Subcutaneous adipose tissue (tissue), 4 donors: ENCODE results near the gene FOXL1. TPM values are rescaled to one million over a fixed set of nuclear protein-coding genes. Genes with fewer than 3 reads are reported as not detected.

Experiments
- total RNA-seq, 4 donors: library from RNA; depleted of rRNA; stranded (reverse); fragments of >200 nt; gene quantifications; one replicate each; pipeline ENCODE4 v1.1.0, GENCODE V29; 2016
- TF ChIP-seq, protein P1 (sequence below): fragments of 450-650 bp; IDR thresholded peaks from one replicate; pipeline ENCODE4 v1.5.1; 2016; ENCODE audit warnings: low read depth, mild to moderate bottlenecking, control low read depth, antibody characterized with exemption, moderate library complexity

The FOXL1 gene
- total RNA-seq, 4 donors from 2014 or later = not detected

DNA sequence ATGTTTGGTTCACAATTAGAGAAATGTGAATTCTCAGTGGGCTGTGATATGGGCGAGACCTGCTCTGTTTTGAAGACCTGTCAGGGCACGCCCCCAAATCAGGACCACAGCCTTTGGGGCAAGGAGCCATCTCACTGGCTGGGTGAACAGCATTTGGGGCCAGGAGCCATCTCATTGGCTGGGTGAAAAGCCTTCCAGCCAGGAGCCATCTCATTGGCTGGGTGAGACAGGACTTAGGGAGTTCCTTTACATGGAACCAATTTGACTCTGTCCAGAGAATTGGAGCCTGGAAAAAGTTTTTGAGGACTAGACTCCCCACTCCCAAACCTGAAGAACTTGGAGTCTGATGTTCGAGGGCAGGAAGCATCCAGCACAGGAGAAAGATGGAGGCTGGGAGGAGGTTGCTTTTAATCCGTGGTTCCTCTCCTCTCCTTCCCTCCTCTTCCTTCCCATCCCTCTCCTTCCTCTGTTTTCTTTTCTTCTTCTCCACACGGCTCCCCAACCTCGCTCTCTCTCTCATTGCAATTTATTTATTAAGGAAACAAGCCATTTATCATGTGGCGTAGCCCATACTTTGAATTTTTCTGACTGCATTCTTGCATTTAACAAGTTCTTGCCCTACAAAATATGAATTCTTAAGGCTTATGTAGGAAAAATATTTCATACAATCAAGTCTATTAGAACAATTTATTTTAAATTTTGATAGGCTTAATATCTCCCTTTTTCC is 19.7 kb downstream of the FOXL1 start:
- TF ChIP-seq, protein P1, sequence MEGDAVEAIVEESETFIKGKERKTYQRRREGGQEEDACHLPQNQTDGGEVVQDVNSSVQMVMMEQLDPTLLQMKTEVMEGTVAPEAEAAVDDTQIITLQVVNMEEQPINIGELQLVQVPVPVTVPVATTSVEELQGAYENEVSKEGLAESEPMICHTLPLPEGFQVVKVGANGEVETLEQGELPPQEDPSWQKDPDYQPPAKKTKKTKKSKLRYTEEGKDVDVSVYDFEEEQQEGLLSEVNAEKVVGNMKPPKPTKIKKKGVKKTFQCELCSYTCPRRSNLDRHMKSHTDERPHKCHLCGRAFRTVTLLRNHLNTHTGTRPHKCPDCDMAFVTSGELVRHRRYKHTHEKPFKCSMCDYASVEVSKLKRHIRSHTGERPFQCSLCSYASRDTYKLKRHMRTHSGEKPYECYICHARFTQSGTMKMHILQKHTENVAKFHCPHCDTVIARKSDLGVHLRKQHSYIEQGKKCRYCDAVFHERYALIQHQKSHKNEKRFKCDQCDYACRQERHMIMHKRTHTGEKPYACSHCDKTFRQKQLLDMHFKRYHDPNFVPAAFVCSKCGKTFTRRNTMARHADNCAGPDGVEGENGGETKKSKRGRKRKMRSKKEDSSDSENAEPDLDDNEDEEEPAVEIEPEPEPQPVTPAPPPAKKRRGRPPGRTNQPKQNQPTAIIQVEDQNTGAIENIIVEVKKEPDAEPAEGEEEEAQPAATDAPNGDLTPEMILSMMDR = no peak

DNA sequence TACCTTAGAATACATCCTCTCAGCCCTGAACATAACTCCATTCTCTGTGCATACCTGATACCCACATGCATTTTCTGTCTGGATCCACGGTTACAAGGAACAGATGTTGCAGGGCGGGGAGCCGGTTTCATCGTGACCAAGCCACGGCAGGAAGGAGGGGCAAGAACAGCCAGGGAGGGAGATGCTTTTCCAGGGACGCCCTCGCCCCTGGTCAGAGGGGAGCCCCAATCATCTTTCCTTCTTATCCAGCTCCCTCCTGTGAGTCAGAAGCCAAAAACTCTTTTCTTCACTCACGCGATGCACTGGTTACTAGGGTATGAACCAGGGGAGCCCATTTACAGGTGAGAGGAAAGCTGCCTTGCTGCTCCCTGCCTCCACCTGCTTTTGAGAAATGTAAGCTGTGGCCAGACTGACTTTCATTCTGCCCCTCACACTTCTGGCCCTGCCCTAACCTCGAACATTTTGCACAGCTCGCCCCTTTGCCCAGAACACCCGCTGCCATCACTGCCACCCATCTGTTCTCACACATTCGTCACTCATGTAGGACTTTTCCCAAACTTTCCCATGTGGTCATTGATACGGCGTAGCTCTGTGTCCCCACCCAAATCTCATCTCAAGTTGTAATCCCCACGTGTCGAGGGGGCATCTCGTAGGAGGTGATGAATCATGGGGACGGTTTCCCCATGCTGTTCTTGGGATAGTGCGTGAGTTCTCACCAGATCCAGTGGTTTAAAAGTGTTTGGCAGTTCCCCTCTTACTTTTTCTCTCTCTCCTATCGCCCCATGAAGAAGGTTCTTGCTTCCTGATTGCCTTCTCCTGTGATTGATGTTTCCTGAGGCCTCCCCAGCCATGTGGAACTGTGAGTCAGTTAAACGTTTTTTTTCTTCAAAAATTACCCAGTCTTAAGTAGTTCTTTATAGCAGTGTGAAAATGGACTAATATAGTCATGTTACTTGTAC is 20.5 kb downstream of the FOXL1 start:
- TF ChIP-seq, protein P1 = no peak

DNA sequence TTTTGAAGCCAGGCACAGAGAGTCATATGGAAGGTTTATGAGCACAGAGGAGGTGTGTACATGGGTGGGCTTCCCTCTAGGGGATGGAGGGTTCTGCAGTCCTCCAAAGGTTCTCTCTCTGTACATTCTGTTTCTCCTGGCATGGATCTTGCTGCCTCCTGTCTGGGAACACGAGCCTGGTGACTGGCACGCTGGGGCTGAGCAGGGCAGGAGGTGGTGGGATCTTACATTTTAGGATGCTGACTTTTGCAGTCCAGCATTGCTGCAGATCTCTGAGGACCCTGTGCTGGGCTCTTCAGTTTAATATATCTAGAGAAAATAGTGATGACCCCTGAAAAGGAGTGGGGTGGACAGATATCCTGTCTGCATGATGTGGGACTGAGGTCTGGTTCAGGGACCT is 23.0 kb downstream of the FOXL1 start:
- TF ChIP-seq, protein P1 = no peak

DNA sequence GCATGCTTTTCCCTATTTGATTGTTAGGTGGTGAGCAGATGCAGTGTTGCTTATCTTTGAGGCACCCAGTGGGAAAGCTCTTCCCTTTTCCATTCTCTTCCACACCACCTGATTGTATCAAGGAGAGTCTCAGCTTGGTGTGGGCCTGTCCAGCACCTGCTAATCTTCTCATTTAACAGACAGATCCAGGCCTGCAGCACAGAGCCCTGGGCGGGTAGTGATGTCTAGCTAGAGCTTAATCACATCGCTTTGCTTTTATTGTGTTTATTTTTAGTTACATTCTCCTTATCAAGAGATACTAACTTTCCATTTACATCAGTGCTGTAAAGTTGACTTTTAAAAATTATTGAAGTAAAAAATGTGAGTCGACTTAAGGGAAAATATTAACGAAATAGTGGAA is 24.2 kb downstream of the FOXL1 start:
- TF ChIP-seq, protein P1 = no peak

DNA sequence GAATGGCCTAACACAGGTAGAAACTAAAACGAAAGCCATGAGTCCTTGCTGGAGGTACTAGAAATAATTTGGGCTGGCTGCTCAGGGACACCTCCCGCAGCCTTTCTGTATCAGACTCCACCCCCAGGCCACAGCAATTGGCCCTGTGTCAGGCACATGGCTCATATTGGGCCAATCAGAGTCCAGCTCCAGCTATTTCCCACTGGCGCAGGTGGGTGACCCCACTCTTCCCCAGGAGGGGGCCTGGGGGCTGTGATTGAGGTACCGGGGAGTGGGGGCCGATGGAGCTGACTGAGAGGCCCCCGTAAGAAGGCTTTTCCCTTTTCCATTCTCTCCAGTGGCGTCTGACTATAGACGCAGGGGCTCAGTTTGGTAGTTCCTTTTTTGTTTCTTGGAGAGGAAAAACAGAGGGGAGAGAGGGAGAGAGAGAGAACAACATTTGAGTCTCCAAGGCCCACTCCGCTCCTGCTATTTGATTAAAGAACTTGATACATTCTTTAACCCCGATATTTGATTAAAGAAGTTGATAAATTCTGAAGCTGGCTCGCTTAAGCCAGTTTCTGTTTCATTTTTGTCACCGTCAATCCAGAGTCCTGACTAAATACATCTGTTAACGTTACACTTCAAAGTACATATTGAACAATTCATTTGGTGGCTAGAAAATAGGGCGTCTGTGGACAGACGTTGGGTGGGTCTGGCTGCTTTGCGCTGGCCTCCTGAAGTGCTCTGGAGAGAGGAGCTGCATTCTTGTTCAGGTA is 26.3 kb downstream of the FOXL1 start:
- TF ChIP-seq, protein P1 = no peak

DNA sequence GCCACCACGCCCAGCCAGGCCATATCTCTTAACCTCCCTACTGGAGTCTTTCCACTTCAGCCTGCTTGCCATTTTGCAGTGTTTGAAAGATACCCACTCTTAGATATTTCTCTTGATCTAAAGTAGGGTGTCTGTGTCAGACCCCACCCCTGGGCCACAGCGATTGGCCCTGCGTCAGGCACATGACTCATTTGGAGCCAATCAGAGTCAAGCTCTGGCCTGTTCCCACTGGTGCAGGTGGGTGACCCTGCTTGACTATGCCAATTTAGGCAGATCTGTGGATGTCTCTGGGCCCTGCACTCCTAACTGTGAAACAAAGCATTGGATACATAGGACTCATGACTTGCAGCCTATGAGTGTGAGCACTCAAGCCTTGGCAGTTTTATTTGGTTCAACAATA is 27.6 kb downstream of the FOXL1 start:
- TF ChIP-seq, protein P1 = no peak
